SK-N-MC (cell line): ENCODE measurements around the gene RNF166.

Source experiments
- EZH2 ChIP-seq: fragments of 200-600 bp; sonication (generic); IDR thresholded peaks from one replicate; pipeline ENCODE4 v1.6.1; 2017; ENCODE audit warnings: antibody characterized with exemption
- POLR2AphosphoS5 ChIP-seq: IDR thresholded peaks from 2 replicates; pipeline ENCODE4 v1.6.1; 2012; ENCODE audit warnings: mild to moderate bottlenecking, low read depth, low read length, borderline replicate concordance

GRCh38 chr16:88723911-88724310 is 17.7 kb upstream of the RNF166 start:
- no peak for TF ChIP-seq POLR2AphosphoS5
- TF ChIP-seq EZH2, result no peak
